GM13976 (cell line): Measurements from ENCODE around the gene CDHR3.

Experiments
- DNase-seq: peaks from one replicate; pipeline ENCODE4 v3.0.0; 2012; ENCODE audit warnings: low spot score
- in situ Hi-C: fragments of 300-500 bp; cut with MboI; formaldehyde crosslinking; loops from one replicate; pipeline ENCODE4 v1.12.0; 2022; ENCODE audit warnings: low sequenced_read_pairs, mixed read lengths, inconsistent platforms; ENCODE audit not compliant: unreplicated experiment
- TF ChIP-seq, protein P1 (sequence below): IDR thresholded peaks from 2 replicates; pipeline ENCODE4 v1.5.1; 2012; ENCODE audit warnings: borderline replicate concordance, mild to moderate bottlenecking; ENCODE audit not compliant: insufficient read depth; ENCODE audit errors: extremely low read depth, missing control alignments, control extremely low read depth

The CDHR3 gene

GRCh38 chr7:105962353-105962752, 711 bp upstream of the CDHR3 start:
- TF ChIP-seq, protein P1, sequence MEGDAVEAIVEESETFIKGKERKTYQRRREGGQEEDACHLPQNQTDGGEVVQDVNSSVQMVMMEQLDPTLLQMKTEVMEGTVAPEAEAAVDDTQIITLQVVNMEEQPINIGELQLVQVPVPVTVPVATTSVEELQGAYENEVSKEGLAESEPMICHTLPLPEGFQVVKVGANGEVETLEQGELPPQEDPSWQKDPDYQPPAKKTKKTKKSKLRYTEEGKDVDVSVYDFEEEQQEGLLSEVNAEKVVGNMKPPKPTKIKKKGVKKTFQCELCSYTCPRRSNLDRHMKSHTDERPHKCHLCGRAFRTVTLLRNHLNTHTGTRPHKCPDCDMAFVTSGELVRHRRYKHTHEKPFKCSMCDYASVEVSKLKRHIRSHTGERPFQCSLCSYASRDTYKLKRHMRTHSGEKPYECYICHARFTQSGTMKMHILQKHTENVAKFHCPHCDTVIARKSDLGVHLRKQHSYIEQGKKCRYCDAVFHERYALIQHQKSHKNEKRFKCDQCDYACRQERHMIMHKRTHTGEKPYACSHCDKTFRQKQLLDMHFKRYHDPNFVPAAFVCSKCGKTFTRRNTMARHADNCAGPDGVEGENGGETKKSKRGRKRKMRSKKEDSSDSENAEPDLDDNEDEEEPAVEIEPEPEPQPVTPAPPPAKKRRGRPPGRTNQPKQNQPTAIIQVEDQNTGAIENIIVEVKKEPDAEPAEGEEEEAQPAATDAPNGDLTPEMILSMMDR: no peak
- in situ Hi-C loops: no loop called here
- DNase-seq: no peak

GRCh38 chr7:105971845-105972244, 8.8 kb downstream of the CDHR3 start:
- in situ Hi-C loops: no loop called here
- no peak for DNase-seq
- TF ChIP-seq, protein P1: no peak

DNA sequence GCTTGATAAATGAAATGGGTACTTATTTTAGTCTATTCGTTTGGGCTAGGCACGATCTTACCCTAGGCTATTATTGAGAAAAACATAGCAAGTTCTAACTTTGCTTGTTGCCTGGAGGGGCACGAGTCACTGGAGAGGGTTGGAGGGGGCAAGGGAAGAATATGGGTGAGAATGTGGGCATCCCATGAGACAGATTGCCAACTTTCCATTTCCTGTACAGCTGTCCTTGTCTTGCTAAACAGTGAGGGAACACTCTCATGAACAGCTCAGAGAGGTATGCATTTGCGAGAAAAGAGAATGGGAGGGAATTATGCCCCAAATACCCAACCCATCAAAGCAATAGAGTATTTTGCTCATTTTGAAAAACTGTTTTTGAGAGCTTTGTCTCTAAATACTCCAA, 9.2 kb downstream of the CDHR3 start:
- DNase-seq: no peak
- in situ Hi-C loops: no loop called here
- TF ChIP-seq, protein P1: no peak

DNA sequence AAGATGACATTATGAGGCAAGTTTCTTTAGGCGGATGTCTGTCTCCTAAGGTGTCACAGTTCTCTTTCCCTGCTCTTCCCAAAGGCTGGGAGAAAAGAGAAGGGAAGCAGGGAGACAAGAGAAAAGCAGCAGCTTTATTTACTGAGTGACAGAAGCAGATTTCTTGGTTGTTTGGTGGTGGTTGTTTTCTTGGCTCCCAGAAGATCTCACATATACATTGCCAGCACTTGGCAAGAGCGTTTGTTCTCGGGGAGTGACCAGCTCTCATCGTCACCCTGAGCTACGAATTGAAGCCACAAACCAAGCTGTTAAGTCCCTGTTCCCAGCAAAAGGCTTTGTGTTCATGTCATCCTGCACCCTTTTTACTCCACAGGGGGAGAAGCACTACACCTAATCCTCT, 11.4 kb downstream of the CDHR3 start:
- DNase-seq: no peak
- TF ChIP-seq, protein P1: no peak
- in situ Hi-C loops: no loop called here

GRCh38 chr7:105975770-105976417, 12.8 kb downstream of the CDHR3 start:
- in situ Hi-C loops: no loop called here
- TF ChIP-seq, protein P1: no peak
- DNase-seq: no peak

DNA sequence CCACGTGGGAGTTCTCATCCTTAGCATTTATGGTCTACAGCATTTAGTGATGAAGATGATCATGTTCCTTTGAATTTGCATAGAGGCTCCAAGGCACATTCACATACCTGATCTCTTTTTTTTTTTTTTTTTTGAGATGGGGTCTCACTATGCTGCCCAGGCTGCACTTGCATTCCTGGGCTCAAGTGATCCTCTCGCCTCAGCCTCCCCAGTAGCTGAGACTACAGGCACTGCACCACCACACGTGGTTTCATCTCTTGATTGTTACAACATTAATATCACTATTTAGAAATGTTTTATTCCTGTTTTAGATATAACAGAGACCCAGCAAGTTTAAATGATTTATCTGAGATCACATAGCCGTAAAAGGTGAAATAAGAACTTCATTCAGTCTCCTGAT, 13.8 kb downstream of the CDHR3 start:
- DNase-seq: no peak
- TF ChIP-seq, protein P1: no peak
- in situ Hi-C loops: no loop called here

- TF ChIP-seq, protein P1: no peak
- in situ Hi-C loops: no loop called here
- DNase-seq: no peak
These were observed 15.0 kb downstream of the CDHR3 start for GRCh38 chr7:105978035-105978434.
